H9 (cell line): ENCODE measurements around the gene N4BP2. TPM values are rescaled to one million over a fixed set of nuclear protein-coding genes. Genes with fewer than 3 reads are reported as not detected.
A peak's percentile ranks its signal among the peaks of the same experiment; 100 is the strongest.
"Not testable (repeated sequence)": the region's sequence is repeated elsewhere in the genome, so short reads cannot be mapped to it uniquely, and the experiment has no call there.

ENCODE experiments used
- DNase-seq: peaks from one replicate; pipeline ENCODE4 v3.0.0-alpha.2; 2017
- H2AFZ ChIP-seq: one replicate; pipeline ENCODE4 v1.6.1; 2013; ENCODE audit warnings: mild to moderate bottlenecking, low read length, control low read depth, moderate library complexity
- H2AK5ac ChIP-seq: 2 replicates; pipeline ENCODE4 v1.6.1; 2013; ENCODE audit warnings: low read length, control low read depth, mixed read lengths; ENCODE audit not compliant: insufficient read length
- H2BK120ac ChIP-seq: one replicate; pipeline ENCODE4 v1.6.1; 2013; ENCODE audit warnings: low read depth, mild to moderate bottlenecking, low read length, control low read depth, inconsistent platforms; ENCODE audit not compliant: poor library complexity, severe bottlenecking
- H2BK12ac ChIP-seq: 2 replicates; pipeline ENCODE4 v1.6.1; 2013; ENCODE audit warnings: low read length, control low read depth, mixed read lengths, low read depth; ENCODE audit not compliant: insufficient read length
- H2BK15ac ChIP-seq: 2 replicates; pipeline ENCODE4 v1.6.1; 2013; ENCODE audit warnings: low read depth, low read length, control low read depth
- H2BK20ac ChIP-seq: one replicate; pipeline ENCODE4 v1.6.1; 2013; ENCODE audit warnings: low read depth, mild to moderate bottlenecking, low read length, control low read depth, inconsistent platforms; ENCODE audit not compliant: poor library complexity, severe bottlenecking
- H2BK5ac ChIP-seq: 2 replicates; pipeline ENCODE4 v1.6.1; 2013; ENCODE audit warnings: low read length, control low read depth, mixed read lengths; ENCODE audit not compliant: insufficient read length
- H3K14ac ChIP-seq: 2 replicates; pipeline ENCODE4 v1.6.1; 2013; ENCODE audit warnings: low read length, control low read depth; ENCODE audit not compliant: insufficient read depth
- H3K18ac ChIP-seq: 2 replicates; pipeline ENCODE4 v1.6.1; 2013; ENCODE audit warnings: low read depth, mild to moderate bottlenecking, mixed read lengths, low read length, control low read depth; ENCODE audit not compliant: insufficient read length
- H3K23ac ChIP-seq: 2 replicates; pipeline ENCODE4 v1.6.1; 2013; ENCODE audit warnings: low read length, control low read depth, mixed read lengths, low read depth; ENCODE audit not compliant: insufficient read length
- H3K23me2 ChIP-seq: 2 replicates; pipeline ENCODE4 v1.6.1; 2013; ENCODE audit warnings: low read depth, mild to moderate bottlenecking, mixed read lengths, low read length, control low read depth; ENCODE audit not compliant: insufficient read length, poor library complexity, severe bottlenecking
- H3K27ac ChIP-seq: 2 replicates; pipeline ENCODE4 v1.5.1; 2013; ENCODE audit warnings: low read length, control low read depth, mixed read lengths, low read depth; ENCODE audit not compliant: insufficient read length
- H3K27me3 ChIP-seq: 2 replicates; pipeline ENCODE4 v1.6.1; 2013; ENCODE audit warnings: low read length, control low read depth, inconsistent platforms; ENCODE audit not compliant: insufficient read depth
- H3K4ac ChIP-seq: 2 replicates; pipeline ENCODE4 v1.6.1; 2013; ENCODE audit warnings: low read depth, mild to moderate bottlenecking, control low read depth, inconsistent platforms, low read length, moderate library complexity
- H3K4me1 ChIP-seq: 2 replicates; pipeline ENCODE4 v1.6.1; 2013; ENCODE audit warnings: low read length, control low read depth, inconsistent platforms; ENCODE audit not compliant: insufficient read depth
- H3K4me2 ChIP-seq: 2 replicates; pipeline ENCODE4 v1.6.1; 2013; ENCODE audit warnings: low read length, control low read depth, mixed read lengths; ENCODE audit not compliant: insufficient read length, insufficient read depth
- H3K56ac ChIP-seq: 2 replicates; pipeline ENCODE4 v1.6.1; 2013; ENCODE audit warnings: low read depth, mild to moderate bottlenecking, mixed read lengths, low read length, control low read depth; ENCODE audit not compliant: insufficient read length
- H3K79me1 ChIP-seq: 2 replicates; pipeline ENCODE4 v1.6.1; 2013; ENCODE audit warnings: low read depth, mild to moderate bottlenecking, moderate library complexity, low read length, control low read depth, inconsistent platforms; ENCODE audit not compliant: insufficient read depth, poor library complexity, severe bottlenecking
- H3K79me2 ChIP-seq: 2 replicates; pipeline ENCODE4 v1.6.1; 2013; ENCODE audit warnings: low read length, control low read depth, inconsistent platforms; ENCODE audit not compliant: insufficient read depth
- H3K9ac ChIP-seq: 2 replicates; pipeline ENCODE4 v1.6.1; 2013; ENCODE audit warnings: low read length, control low read depth, mixed read lengths; ENCODE audit not compliant: insufficient read length; ENCODE audit errors: extremely low read depth
- H3K9me3 ChIP-seq: one replicate; pipeline ENCODE4 v1.6.1; 2013; ENCODE audit warnings: low read depth, low read length, inconsistent platforms; ENCODE audit not compliant: control insufficient read depth
- H3T11ph ChIP-seq: one replicate; pipeline ENCODE4 v1.6.1; 2013; ENCODE audit warnings: mild to moderate bottlenecking, low read length, control low read depth, inconsistent platforms
- H4K20me1 ChIP-seq: one replicate; pipeline ENCODE4 v1.6.1; 2013; ENCODE audit not compliant: control insufficient read depth, insufficient read length, insufficient read depth
- H4K5ac ChIP-seq: 2 replicates; pipeline ENCODE4 v1.6.1; 2013; ENCODE audit warnings: low read depth, mild to moderate bottlenecking, mixed read lengths, low read length, control low read depth; ENCODE audit not compliant: insufficient read length
- H4K8ac ChIP-seq: replicated peaks from 2 replicates; pipeline ENCODE4 v1.6.1; 2013; ENCODE audit warnings: low read length, control low read depth, mixed read lengths, low read depth; ENCODE audit not compliant: insufficient read length
- H4K91ac ChIP-seq: 2 replicates; pipeline ENCODE4 v1.6.1; 2013; ENCODE audit warnings: low read depth, mild to moderate bottlenecking, moderate library complexity, mixed read lengths, low read length, control low read depth; ENCODE audit not compliant: insufficient read length
- H3K27ac Mint-ChIP-seq, 3 experiments: 2 replicates in 2 of 3; 3 replicates in 1 of 3; pipeline ENCODE4 v1.8.0; 2020 to 2021; ENCODE audit warnings: mixed read lengths in 3 of 3, mild to moderate bottlenecking in 1 of 3, moderate library complexity in 1 of 3
- H3K27me3 Mint-ChIP-seq: 2 replicates; pipeline ENCODE4 v1.8.0; 2021; ENCODE audit warnings: low read depth, mild to moderate bottlenecking, moderate library complexity, mixed read lengths
- H3K36me3 Mint-ChIP-seq, 3 experiments: 2 replicates in 2 of 3; 3 replicates in 1 of 3; pipeline ENCODE4 v1.8.0; 2020 to 2021; ENCODE audit warnings: low read depth in 3 of 3, mixed read lengths in 3 of 3; ENCODE audit not compliant: insufficient read depth in 1 of 3
- H3K4me1 Mint-ChIP-seq, 2 experiments: 2 replicates each; pipeline ENCODE4 v1.8.0; 2020; ENCODE audit warnings: mixed read lengths in 2 of 2
- H3K4me3 Mint-ChIP-seq, 2 experiments: 2 replicates in 1 of 2; 3 replicates in 1 of 2; pipeline ENCODE4 v1.8.0; 2020 to 2021; ENCODE audit warnings: mild to moderate bottlenecking in 2 of 2, mixed read lengths in 2 of 2, moderate library complexity in 1 of 2
- H3K9me3 Mint-ChIP-seq, 2 experiments: 2 replicates in 1 of 2; 3 replicates in 1 of 2; pipeline ENCODE4 v1.8.0; 2020; ENCODE audit warnings: mild to moderate bottlenecking in 2 of 2, mixed read lengths in 2 of 2, moderate library complexity in 1 of 2
- WGBS: extraction: QIAGEN DNeasy Blood & Tissue Kit; methylation state at CpG from one replicate; pipeline ENCODE4 v1.1.7; 2013; ENCODE audit warnings: missing lambda C conversion rate, low lambda C conversion rate, mixed read lengths; ENCODE audit not compliant: insufficient read length; ENCODE audit errors: extremely low coverage; 5-methylcytosine and 5-hydroxymethylcytosine counted together
- total RNA-seq: library from RNA; stranded (reverse); gene quantifications from 2 replicates; pipeline ENCODE4 v1.2.1, GENCODE V29; 2021
- TF ChIP-seq, protein P1 (sequence below): fragments of 200-600 bp; sonication (generic); conservative IDR thresholded peaks from 3 replicates; pipeline ENCODE4 v1.8.0; 2021; ENCODE audit warnings: antibody characterized with exemption, mild to moderate bottlenecking

The N4BP2 gene
- total RNA-seq, 1 experiment from 2014 or later: 35.0 TPM

DNA sequence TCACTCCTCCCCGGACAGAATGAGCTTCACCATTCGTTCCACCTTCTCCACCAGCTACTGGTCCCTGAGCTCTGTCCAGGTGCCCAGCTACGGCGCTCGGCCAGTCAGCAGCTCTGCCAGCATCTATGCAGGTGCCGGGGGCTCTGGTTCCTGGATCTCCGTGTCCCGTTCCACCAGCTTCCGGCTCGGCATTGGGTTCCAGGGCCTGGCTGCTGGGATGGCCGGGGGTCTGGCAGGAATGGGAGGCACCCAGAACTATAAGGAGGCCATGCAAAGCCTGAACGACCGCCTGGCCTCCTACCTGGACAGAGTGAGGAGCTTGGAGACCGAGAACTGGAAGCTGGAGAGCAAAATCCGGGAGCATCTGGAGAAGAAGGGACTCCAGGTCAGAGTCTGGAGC is 36.4 kb upstream of the N4BP2 start:
- Mint-ChIP-seq H3K36me3 (no peaks in the 10 kb centered on the region; a peak in 1 of 7 replicates), H3K9me3 (no peaks in the 10 kb centered on the region), H3K27me3 (peaks cover 1% of the 10 kb centered on the region), H3K4me1 (no peaks in the 10 kb centered on the region), H3K27ac (no peak overlapping the region), H3K4me3 (no peak overlapping the region)
- no peak overlapping the region for H3K18ac ChIP-seq
- H3K23me2 ChIP-seq: no peaks in the 10 kb centered on the region
- no peak overlapping the region for H2AFZ ChIP-seq
- H3K4me1 ChIP-seq: no peaks in the 10 kb centered on the region
- no peak overlapping the region for H2BK5ac ChIP-seq
- no peak overlapping the region for H3K4me2 ChIP-seq
- H2BK20ac ChIP-seq: no peak overlapping the region
- no peak overlapping the region for H4K8ac ChIP-seq
- no peak overlapping the region for H2AK5ac ChIP-seq
- no peak overlapping the region for H4K91ac ChIP-seq
- no peak overlapping the region for H3K56ac ChIP-seq
- H3K79me1 ChIP-seq: no peaks in the 10 kb centered on the region
- WGBS: no CpG with 5 or more reads among the region's 15 CpGs
- H2BK12ac ChIP-seq: no peak overlapping the region
- no peak overlapping the region for H3K9ac ChIP-seq
- H3K27ac ChIP-seq: no peak overlapping the region
- no peak overlapping the region for H3K14ac ChIP-seq
- H3K79me2 ChIP-seq: no peaks in the 10 kb centered on the region
- H2BK15ac ChIP-seq: no peak overlapping the region
- DNase-seq: no peak
- no peak overlapping the region for H3K23ac ChIP-seq
- H3K27me3 ChIP-seq: no peaks in the 10 kb centered on the region
- no peaks in the 10 kb centered on the region for H4K20me1 ChIP-seq
- no peak overlapping the region for H3T11ph ChIP-seq
- no peak overlapping the region for H2BK120ac ChIP-seq
- no peaks in the 10 kb centered on the region for H3K9me3 ChIP-seq
- TF ChIP-seq, protein P1, sequence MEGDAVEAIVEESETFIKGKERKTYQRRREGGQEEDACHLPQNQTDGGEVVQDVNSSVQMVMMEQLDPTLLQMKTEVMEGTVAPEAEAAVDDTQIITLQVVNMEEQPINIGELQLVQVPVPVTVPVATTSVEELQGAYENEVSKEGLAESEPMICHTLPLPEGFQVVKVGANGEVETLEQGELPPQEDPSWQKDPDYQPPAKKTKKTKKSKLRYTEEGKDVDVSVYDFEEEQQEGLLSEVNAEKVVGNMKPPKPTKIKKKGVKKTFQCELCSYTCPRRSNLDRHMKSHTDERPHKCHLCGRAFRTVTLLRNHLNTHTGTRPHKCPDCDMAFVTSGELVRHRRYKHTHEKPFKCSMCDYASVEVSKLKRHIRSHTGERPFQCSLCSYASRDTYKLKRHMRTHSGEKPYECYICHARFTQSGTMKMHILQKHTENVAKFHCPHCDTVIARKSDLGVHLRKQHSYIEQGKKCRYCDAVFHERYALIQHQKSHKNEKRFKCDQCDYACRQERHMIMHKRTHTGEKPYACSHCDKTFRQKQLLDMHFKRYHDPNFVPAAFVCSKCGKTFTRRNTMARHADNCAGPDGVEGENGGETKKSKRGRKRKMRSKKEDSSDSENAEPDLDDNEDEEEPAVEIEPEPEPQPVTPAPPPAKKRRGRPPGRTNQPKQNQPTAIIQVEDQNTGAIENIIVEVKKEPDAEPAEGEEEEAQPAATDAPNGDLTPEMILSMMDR: no peak
- H3K4ac ChIP-seq: no peak overlapping the region
- H4K5ac ChIP-seq: no peak overlapping the region

DNA sequence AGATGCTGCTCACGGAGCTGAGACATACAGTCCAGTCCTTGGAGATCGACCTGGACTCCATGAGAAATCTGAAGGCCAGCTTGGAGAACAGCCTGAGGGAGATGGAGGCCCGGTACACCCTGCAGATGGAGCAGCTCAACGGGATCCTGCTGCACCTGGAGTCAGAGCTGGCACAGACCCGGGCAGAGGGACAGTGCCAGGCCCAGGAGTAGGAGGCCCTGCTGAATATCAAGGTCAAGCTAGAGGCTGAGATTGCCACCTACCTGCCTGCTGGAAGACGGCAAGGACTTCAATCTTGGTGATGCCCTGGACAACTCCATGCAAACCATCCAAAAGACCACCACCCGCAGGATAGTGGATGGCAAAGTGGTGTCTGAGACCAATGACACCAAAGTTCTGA is 35.5 kb upstream of the N4BP2 start:
- H3K79me1 ChIP-seq, H3K23me2 ChIP-seq, DNase-seq, H3K4me2 ChIP-seq, H2BK15ac ChIP-seq, H3K4me3 Mint-ChIP-seq, H3K36me3 Mint-ChIP-seq, H3K4me1 Mint-ChIP-seq, H3T11ph ChIP-seq, H3K23ac ChIP-seq, H3K4me1 ChIP-seq, H2BK12ac ChIP-seq, H3K14ac ChIP-seq, H3K9me3 Mint-ChIP-seq, H4K8ac ChIP-seq, H2BK20ac ChIP-seq, H3K27me3 Mint-ChIP-seq, H2BK5ac ChIP-seq, H3K27me3 ChIP-seq, H4K91ac ChIP-seq, H2AK5ac ChIP-seq, H3K9ac ChIP-seq, H3K18ac ChIP-seq, H4K5ac ChIP-seq, H2BK120ac ChIP-seq, H2AFZ ChIP-seq, H3K27ac ChIP-seq, H3K9me3 ChIP-seq, H3K56ac ChIP-seq, H3K79me2 ChIP-seq, H3K4ac ChIP-seq, H4K20me1 ChIP-seq: not testable (repeated sequence)
- peak overlapping the region in 1 of 3 experiments; percentile 35; a peak in 1 of 7 replicates for H3K27ac Mint-ChIP-seq
- no CpG with 5 or more reads among the region's 7 CpGs for whole genome bisulfite sequencing
